Breast epithelium (tissue), 3 donors: ENCODE measurements around the gene RCBTB1.
"Not testable (repeated sequence)": the region's sequence is repeated elsewhere in the genome, so short reads cannot be mapped to it uniquely, and the experiment has no call there.

ENCODE experiments used
- POLR2A ChIP-seq: fragments of 450-650 bp; IDR thresholded peaks from one replicate; pipeline ENCODE4 v1.6.1; 2016; ENCODE audit warnings: antibody characterized with exemption, mild to moderate bottlenecking, moderate library complexity
- POLR2AphosphoS5 ChIP-seq, 3 donors: sonication (generic); formaldehyde crosslinking; IDR thresholded peaks; one replicate each; pipeline ENCODE4 v1.6.1; 2017; ENCODE audit warnings: antibody characterized with exemption in 3 of 3
- TF ChIP-seq, protein P1 (sequence below), 3 donors: fragments of 450-650 bp; IDR thresholded peaks; one replicate each; pipeline ENCODE4 v1.5.1; 2016 to 2017; ENCODE audit warnings: antibody characterized with exemption in 3 of 3, mild to moderate bottlenecking in 3 of 3, moderate library complexity in 3 of 3

DNA sequence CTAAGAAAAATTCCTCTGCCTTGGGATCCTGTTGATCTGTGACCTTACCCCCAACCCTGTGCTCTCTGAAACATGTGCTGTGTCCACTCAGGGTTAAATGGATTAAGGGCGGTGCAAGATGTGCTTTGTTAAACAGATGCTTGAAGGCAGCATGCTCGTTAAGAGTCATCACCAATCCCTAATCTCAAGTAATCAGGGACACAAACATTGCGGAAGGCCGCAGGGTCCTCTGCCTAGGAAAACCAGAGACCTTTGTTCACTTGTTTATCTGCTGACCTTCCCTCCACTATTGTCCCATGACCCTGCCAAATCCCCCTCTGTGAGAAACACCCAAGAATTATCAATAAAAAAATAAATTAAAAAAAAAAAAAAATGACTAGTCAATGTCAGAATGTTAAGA lies 8.5 kb upstream of the RCBTB1 start:
- TF ChIP-seq, protein P1, sequence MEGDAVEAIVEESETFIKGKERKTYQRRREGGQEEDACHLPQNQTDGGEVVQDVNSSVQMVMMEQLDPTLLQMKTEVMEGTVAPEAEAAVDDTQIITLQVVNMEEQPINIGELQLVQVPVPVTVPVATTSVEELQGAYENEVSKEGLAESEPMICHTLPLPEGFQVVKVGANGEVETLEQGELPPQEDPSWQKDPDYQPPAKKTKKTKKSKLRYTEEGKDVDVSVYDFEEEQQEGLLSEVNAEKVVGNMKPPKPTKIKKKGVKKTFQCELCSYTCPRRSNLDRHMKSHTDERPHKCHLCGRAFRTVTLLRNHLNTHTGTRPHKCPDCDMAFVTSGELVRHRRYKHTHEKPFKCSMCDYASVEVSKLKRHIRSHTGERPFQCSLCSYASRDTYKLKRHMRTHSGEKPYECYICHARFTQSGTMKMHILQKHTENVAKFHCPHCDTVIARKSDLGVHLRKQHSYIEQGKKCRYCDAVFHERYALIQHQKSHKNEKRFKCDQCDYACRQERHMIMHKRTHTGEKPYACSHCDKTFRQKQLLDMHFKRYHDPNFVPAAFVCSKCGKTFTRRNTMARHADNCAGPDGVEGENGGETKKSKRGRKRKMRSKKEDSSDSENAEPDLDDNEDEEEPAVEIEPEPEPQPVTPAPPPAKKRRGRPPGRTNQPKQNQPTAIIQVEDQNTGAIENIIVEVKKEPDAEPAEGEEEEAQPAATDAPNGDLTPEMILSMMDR (IDR thresholded peaks at IDR 0.05): not testable (repeated sequence)
- TF ChIP-seq POLR2A; POLR2AphosphoS5 (IDR thresholded peaks at IDR 0.05): not testable (repeated sequence)
